ENCODE results near the gene NPAS3. TPM values are rescaled to one million over a fixed set of nuclear protein-coding genes. Genes with fewer than 3 reads are reported as not detected.

NPAS3 gene
- total and polyA plus RNA-seq, 2 of the 8 experiments (the other 6 are each of a cell fraction or from before 2014, with no cell fraction given): 0.11 to 0.60 TPM

DNA sequence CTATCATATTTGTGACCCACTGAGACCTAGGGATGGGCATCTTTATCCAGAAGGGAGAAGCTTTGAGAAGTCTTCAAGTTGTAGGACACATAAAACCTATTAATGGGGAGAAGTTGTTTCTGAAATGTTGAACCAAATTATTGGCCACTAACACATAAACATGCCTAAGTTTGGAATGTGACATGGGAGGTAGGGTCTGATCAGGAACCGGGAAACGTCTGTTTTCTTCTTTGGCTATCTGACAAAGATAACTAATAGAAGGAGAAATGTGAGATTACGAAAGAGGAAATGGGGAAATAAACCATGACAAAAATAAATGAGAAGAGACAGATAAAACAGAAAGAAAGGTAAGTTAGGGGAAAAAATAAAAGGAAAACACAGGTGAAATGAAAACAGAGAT lies 586.9 kb downstream of the NPAS3 start:
- Histone ChIP-seq H2BK20ac (ENCODE audit: low read length) (no peak overlapping the region), H3K4me2 (ENCODE audit: insufficient read depth in 1 of 2, low read depth in 2 of 2, low read length in 2 of 2) (no peak overlapping the region), H2BK120ac (replicated peaks; ENCODE audit: low read depth, low read length) (no peak overlapping the region), H3K23ac (ENCODE audit: insufficient read length) (no peak overlapping the region), H3K27me3 (replicated peaks in 1 of 4; ENCODE audit: control insufficient read depth in 3 of 4, extremely low read depth in 1 of 4, insufficient read depth in 3 of 4, low read length in 3 of 4) (no peaks in the 10 kb centered on the region), H2BK5ac (ENCODE audit: low read depth, low read length) (no peak overlapping the region), H3K79me1 (ENCODE audit: low read depth, low read length) (no peaks in the 10 kb centered on the region), H3K4ac (replicated peaks; ENCODE audit: insufficient read length, low read depth, low read length) (no peak overlapping the region), H3K18ac (ENCODE audit: extremely low read depth, low read length) (no peak overlapping the region), H3K79me2 (ENCODE audit: control insufficient read depth in 1 of 2, insufficient read depth in 2 of 2, low read length in 2 of 2) (no peaks in the 10 kb centered on the region), H4K91ac (replicated peaks; ENCODE audit: insufficient read length, low read length) (no peak overlapping the region), H3K36me3 (ENCODE audit: control insufficient read depth in 2 of 4, insufficient read depth in 4 of 4, low read length in 3 of 4) (no peaks in the 10 kb centered on the region), H3K23me2 (ENCODE audit: low read depth, low read length) (no peaks in the 10 kb centered on the region), H4K8ac (ENCODE audit: extremely low read depth, insufficient read depth, low read length) (no peak overlapping the region), H2BK12ac (ENCODE audit: low read depth, low read length) (no peak overlapping the region), H3K9me3 (ENCODE audit: insufficient read depth in 2 of 2, low read depth in 1 of 2, low read length in 1 of 2) (no peaks in the 10 kb centered on the region), H4K5ac (ENCODE audit: insufficient read length, low read depth, low read length) (no peak overlapping the region), H2AFZ (ENCODE audit: low read length) (no peak overlapping the region), H4K20me1 (replicated peaks in 1 of 2; ENCODE audit: control insufficient read depth in 1 of 2, insufficient read depth in 2 of 2, low read length in 2 of 2) (no peaks in the 10 kb centered on the region), H3K27ac (ENCODE audit: low read depth, low read length) (no peak overlapping the region), H2AK5ac (ENCODE audit: low read depth, low read length) (no peak overlapping the region), H3K56ac (replicated peaks; ENCODE audit: insufficient read length, low read depth, low read length) (no peak overlapping the region), H2BK15ac (ENCODE audit: low read length) (no peak overlapping the region), H3K4me3 (ENCODE audit: extremely low read depth in 1 of 4, insufficient read depth in 2 of 4, low read depth in 3 of 4, low read length in 4 of 4) (no peak overlapping the region), H3K9ac (replicated peaks in 1 of 4; ENCODE audit: extremely low read depth in 1 of 4, low read depth in 3 of 4, low read length in 3 of 4) (no peak overlapping the region), H3K4me1 (replicated peaks in 1 of 4; ENCODE audit: control insufficient read depth in 3 of 4, insufficient read depth in 4 of 4, low read length in 3 of 4) (no peaks in the 10 kb centered on the region), H3K14ac (ENCODE audit: insufficient read length) (no peak overlapping the region)
- TF ChIP-seq SP1 (IDR thresholded peaks at IDR 0.05; ENCODE audit: low read depth, low read length): no peak
- TF ChIP-seq RFX5 (IDR thresholded peaks at IDR 0.05; ENCODE audit: borderline replicate concordance, low read depth, low read length): no peak
- no peak for TF ChIP-seq SUZ12 (IDR thresholded peaks at IDR 0.05; ENCODE audit: low read length)
- TF ChIP-seq CHD1 (IDR thresholded peaks at IDR 0.05; ENCODE audit: low read depth, low read length): no peak
- TF ChIP-seq SAP30 (IDR thresholded peaks at IDR 0.05; ENCODE audit: insufficient read depth, insufficient replicate concordance, low read length): no peak
- TF ChIP-seq YY1 (IDR thresholded peaks at IDR 0.05; ENCODE audit: low read depth, low read length): no peak
- WGBS, 2 experiments (ENCODE audit: extremely low coverage in 1 of 2, insufficient coverage in 1 of 2, insufficient read length in 1 of 2, insufficient replicate concordance in 2 of 2, low coverage in 1 of 2, low lambda C conversion rate in 2 of 2, missing lambda C conversion rate in 1 of 2): 93% methylated on average over 3 of the region's 3 CpGs; no CpG with 5 or more reads in 1 of the 2 experiments
- DNase-seq (ENCODE audit: low read depth in 1 of 2, low spot score in 2 of 2) (no peak), FAIRE-seq (no peak)
- ChIA-PET POLR2A (ENCODE audit: partially characterized antibody) (no interaction called here), CTCF (ENCODE audit: partially characterized antibody) (no interaction called here)

All from H1 (cell line).